Measurements from ENCODE around the gene FTO. TPM values are rescaled to one million over a fixed set of nuclear protein-coding genes. Genes with fewer than 3 reads are reported as not detected.

Gene FTO
- total RNA-seq, 4 donors from 2014 or later: 62.0 to 90.1 (median 75.1) TPM

DNA sequence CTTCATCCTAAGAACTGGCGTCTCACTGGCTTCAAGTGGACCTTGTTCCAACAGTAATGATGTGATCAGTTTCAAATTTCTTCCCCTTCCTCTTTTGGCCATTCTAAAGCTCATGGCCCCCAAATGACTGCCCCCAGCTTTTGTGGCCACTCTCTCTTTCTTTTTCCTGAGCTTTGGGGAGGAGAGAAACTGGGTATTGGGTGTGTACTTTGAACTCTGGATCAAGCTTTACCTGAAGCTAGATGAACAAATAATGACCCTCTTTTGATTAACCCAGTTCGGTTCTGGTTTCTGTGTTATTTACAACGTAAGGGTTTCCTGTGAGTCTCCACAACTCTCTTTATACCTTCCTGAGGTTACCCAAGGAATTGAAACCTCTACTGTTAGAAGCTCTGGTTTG, 132.7 kb downstream of the FTO start:
- H3K27ac ChIP-seq: no peak overlapping the region
- H3K9me3 ChIP-seq: no peaks in the 10 kb centered on the region
- intact Hi-C loops (cut with DNase I; ENCODE audit: low total_unique reads): no loop called here
- ATAC-seq (no peak), DNase-seq (no peak)
- no peaks in the 10 kb centered on the region for H3K4me1 ChIP-seq
- in situ Hi-C loops (cut with MboI; ENCODE audit: low sequenced_read_pairs in 4 of 4): no loop called here
- no peaks in the 10 kb centered on the region for H3K36me3 ChIP-seq
- H3K4me3 ChIP-seq: no peak overlapping the region
- no peaks in the 10 kb centered on the region for H3K27me3 ChIP-seq
- TF ChIP-seq, protein P1, sequence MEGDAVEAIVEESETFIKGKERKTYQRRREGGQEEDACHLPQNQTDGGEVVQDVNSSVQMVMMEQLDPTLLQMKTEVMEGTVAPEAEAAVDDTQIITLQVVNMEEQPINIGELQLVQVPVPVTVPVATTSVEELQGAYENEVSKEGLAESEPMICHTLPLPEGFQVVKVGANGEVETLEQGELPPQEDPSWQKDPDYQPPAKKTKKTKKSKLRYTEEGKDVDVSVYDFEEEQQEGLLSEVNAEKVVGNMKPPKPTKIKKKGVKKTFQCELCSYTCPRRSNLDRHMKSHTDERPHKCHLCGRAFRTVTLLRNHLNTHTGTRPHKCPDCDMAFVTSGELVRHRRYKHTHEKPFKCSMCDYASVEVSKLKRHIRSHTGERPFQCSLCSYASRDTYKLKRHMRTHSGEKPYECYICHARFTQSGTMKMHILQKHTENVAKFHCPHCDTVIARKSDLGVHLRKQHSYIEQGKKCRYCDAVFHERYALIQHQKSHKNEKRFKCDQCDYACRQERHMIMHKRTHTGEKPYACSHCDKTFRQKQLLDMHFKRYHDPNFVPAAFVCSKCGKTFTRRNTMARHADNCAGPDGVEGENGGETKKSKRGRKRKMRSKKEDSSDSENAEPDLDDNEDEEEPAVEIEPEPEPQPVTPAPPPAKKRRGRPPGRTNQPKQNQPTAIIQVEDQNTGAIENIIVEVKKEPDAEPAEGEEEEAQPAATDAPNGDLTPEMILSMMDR (IDR thresholded peaks at IDR 0.05 in 4 of 5, conservative IDR thresholded peaks at IDR 0.05 in 1 of 5): no peak
- TF ChIP-seq POLR2A (IDR thresholded peaks at IDR 0.05): no peak

DNA sequence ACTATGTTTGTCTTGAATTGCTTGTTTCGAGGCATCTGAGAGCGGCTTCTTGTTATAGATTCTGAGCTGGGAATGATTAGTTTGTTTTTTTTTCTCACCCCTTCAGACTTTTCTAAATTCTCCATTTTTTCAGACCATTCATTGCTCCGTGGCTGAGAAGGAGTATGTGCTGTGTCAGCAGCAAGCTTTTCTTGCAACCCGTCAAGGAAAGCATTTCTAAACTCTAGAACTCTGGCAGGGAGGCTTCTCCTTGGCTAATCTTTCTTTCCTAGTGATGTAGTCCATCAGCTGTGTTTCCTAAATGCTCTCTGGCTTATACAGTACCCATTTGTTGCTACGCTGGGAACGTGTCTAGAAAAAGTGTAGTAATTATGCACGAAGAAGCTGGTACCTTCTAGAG, 133.5 kb downstream of the FTO start:
- no peak overlapping the region for H3K4me3 ChIP-seq
- no peak for TF ChIP-seq POLR2A (IDR thresholded peaks at IDR 0.05)
- TF ChIP-seq, protein P1 (IDR thresholded peaks at IDR 0.05 in 4 of 5, conservative IDR thresholded peaks at IDR 0.05 in 1 of 5): no peak

DNA sequence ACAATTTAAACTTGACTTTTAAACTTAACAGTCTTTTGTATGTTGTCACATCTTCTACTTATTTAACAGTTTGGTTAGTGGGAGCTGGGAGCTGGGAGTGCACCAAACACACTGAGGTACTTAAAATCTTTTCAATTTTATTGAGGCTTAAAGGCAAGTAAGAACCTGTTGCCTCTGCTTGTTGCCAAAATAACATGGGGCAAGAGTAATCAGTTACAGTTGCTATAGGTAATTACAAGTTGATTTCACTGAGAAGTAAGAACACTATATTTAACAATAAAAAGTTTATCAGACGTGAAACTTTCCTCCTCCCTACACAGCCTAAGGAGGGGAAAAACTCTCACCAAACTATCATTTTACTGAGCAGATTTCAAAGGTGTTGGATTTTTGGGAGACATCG, 135.2 kb downstream of the FTO start:
- no peak for ATAC-seq
- intact Hi-C loops (cut with DNase I; ENCODE audit: low total_unique reads): no loop called here

More for the DNA sequence above, 133.5 kb downstream of the FTO start:
- no peak overlapping the region for H3K27ac ChIP-seq
- no peaks in the 10 kb centered on the region for H3K9me3 ChIP-seq
- no peaks in the 10 kb centered on the region for H3K4me1 ChIP-seq
- no peaks in the 10 kb centered on the region for H3K36me3 ChIP-seq
- H3K27me3 ChIP-seq: no peaks in the 10 kb centered on the region
- DNase-seq (no peak), ATAC-seq (no peak)
- in situ Hi-C loops (cut with MboI; ENCODE audit: low sequenced_read_pairs in 4 of 4): no loop called here
- intact Hi-C loops (cut with DNase I; ENCODE audit: low total_unique reads): no loop called here

DNA sequence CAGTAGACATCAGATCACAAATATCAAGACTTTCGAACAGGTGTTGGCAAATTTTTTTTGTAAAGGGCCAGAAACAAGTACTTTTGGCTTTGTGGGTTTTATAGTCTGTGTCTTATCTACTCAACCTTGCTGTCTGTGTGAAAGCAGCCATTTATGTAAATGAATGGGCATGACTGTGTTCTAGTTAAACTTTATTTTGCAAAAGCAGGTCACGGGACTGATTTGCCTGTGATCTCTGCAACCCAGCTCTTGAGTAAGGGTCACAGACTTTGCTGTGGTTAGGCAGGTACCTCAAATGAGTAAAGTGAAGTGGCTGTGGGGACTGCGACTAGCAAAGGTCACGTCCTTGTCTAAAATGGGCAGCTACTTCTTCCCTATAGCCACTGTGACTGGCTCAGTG, 136.5 kb downstream of the FTO start:
- DNase-seq (no peak), ATAC-seq (no peak)
- Histone ChIP-seq H3K27ac (no peak overlapping the region), H3K4me3 (no peak overlapping the region), H3K9me3 (no peaks in the 10 kb centered on the region), H3K36me3 (peaks cover 0 to 9% of the 10 kb centered on the region in 2 donors), H3K27me3 (no peaks in the 10 kb centered on the region), H3K4me1 (no peaks in the 10 kb centered on the region)
- in situ Hi-C loops (cut with MboI; ENCODE audit: low sequenced_read_pairs in 4 of 4): no loop called here
- intact Hi-C loops (cut with DNase I; ENCODE audit: low total_unique reads): no loop called here
- no peak for TF ChIP-seq POLR2A (IDR thresholded peaks at IDR 0.05)
- TF ChIP-seq, protein P1 (IDR thresholded peaks at IDR 0.05 in 4 of 5, conservative IDR thresholded peaks at IDR 0.05 in 1 of 5): no peak

More for the DNA sequence above, 135.2 kb downstream of the FTO start:
- DNase-seq: no peak
- no peaks in the 10 kb centered on the region for H3K36me3 ChIP-seq
- H3K9me3 ChIP-seq: no peaks in the 10 kb centered on the region
- no peak for TF ChIP-seq POLR2A (IDR thresholded peaks at IDR 0.05)
- TF ChIP-seq, protein P1 (IDR thresholded peaks at IDR 0.05 in 4 of 5, conservative IDR thresholded peaks at IDR 0.05 in 1 of 5): no peak
- H3K27me3 ChIP-seq: no peaks in the 10 kb centered on the region
- H3K4me1 ChIP-seq: no peaks in the 10 kb centered on the region
- in situ Hi-C loops (cut with MboI; ENCODE audit: low sequenced_read_pairs in 4 of 4): no loop called here
- no peak overlapping the region for H3K27ac ChIP-seq
- no peak overlapping the region for H3K4me3 ChIP-seq

DNA sequence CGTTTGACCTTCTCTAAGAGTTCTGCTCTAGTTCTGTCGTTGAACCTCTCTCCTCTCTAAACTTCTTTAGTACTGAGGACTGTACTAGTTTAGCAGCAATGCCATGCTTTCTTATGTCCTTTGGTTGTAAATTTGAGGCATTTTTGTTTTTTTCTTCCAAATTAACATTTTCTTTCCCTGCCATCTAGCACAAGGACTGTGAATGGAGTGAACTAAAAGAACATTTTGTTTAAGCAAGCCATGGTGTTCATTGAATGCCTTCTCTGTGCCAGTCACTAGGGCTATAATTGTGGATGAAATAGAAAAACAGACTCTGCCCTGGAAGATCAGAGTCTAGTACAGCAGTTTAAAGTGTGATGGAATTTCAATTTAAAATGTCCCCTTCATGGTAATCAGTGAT, 137.9 kb downstream of the FTO start:
- peaks cover 0 to 13% of the 10 kb centered on the region in 2 donors for H3K36me3 ChIP-seq
- H3K4me3 ChIP-seq: no peak overlapping the region
- intact Hi-C loops (cut with DNase I; ENCODE audit: low total_unique reads) (no loop called here), in situ Hi-C loops (cut with MboI; ENCODE audit: low sequenced_read_pairs in 4 of 4) (no loop called here)
- H3K27ac ChIP-seq: no peak overlapping the region
- TF ChIP-seq POLR2A (IDR thresholded peaks at IDR 0.05): no peak
- TF ChIP-seq, protein P1 (IDR thresholded peaks at IDR 0.05 in 4 of 5, conservative IDR thresholded peaks at IDR 0.05 in 1 of 5): no peak
- ATAC-seq (no peak), DNase-seq (no peak)
- no peaks in the 10 kb centered on the region for H3K27me3 ChIP-seq
- no peaks in the 10 kb centered on the region for H3K4me1 ChIP-seq
- no peaks in the 10 kb centered on the region for H3K9me3 ChIP-seq

Data from gastrocnemius medialis (tissue), 4 donors.